ENCODE results near the gene CA4.
"Not testable (repeated sequence)": the region's sequence is repeated elsewhere in the genome, so short reads cannot be mapped to it uniquely, and the experiment has no call there.

GRCh38 chr17:60208302-60208701 lies 58.5 kb downstream of the CA4 start:
- TF ChIP-seq CTCF, POLR2A (IDR thresholded peaks at IDR 0.05): not testable (repeated sequence)
